Fibroblast of peridontal ligament (primary cell): ENCODE results near the gene C5orf52.
"Not testable (repeated sequence)": the region's sequence is repeated elsewhere in the genome, so short reads cannot be mapped to it uniquely, and the experiment has no call there.

Source experiments
- DNase-seq: peaks from one replicate; pipeline ENCODE4 v3.0.0-alpha.2; 2010; ENCODE audit errors: extremely low read depth

Gene C5orf52

GRCh38 chr5:157670662-157671591 lies at the start of gene C5orf52:
Gene C5orf52 (plus strand): TSS chr5:157671533. CDS start chr5:157671615, 82 bp downstream.
- peak; percentile 22 for DNase-seq

GRCh38 chr5:157624144-157624543 lies 47.2 kb upstream of the C5orf52 start:
- DNase-seq: no peak

- DNase-seq: no peak
Observed at GRCh38 chr5:157626831-157627230, 44.5 kb upstream of the C5orf52 start.

- DNase-seq: no peak
Observed at GRCh38 chr5:157630341-157630740, 41.0 kb upstream of the C5orf52 start.

- DNase-seq: no peak
Observed at GRCh38 chr5:157640406-157641066, 30.8 kb upstream of the C5orf52 start.

DNA sequence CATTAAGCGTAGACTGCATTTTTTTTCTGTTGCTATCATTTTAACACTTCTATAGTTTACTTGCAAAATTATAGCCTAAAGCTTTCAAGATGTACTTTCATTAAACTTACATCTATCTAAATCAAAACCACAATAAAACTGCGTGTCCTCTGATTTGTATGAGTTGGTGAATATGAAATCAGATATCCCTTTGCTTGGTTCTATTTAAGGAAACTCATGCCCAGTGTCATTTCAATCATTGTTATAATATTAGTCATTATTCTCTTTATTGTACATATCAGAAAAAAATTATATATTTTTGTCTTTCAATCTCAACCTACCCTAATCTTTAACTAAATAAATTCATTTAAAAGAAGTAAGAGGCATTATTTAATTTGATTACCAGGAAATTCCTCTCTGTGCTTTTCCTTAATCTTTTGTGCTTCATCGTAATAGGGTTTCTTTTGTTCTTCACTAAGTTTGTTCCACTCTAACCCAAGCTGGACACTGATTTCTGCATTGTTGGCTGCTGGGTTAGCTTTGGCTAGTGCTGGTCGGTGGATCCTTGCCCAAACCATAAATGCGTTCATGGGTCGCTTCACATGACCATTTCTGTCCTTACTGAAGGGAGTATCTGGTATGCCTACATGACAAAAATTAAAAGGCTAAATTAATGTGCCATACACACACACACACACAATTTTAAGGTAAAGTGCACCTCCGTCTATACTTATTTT lies 22.9 kb upstream of the C5orf52 start:
- peak; percentile 9 for DNase-seq

DNA sequence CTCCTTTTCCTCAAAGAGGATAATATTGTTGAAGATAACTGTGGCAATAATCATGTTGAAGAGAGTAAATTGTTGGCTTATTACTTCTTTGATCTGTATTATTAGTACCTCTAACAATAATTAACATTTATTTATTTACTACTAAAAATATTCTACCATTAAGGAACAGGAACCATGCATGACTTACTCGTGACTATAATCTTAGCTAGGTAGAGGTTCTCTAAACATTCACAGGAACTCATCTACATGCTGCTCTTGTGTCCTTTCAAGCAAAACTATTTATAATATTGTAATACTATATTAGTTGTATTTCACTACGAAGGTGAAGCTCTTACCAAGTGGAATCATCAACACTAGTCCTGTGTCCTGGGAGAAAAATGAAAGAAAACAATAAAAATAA lies 22.2 kb upstream of the C5orf52 start:
- no peak for DNase-seq

GRCh38 chr5:157650991-157651611 lies 20.2 kb upstream of the C5orf52 start:
- DNase-seq: no peak

- peak; percentile 8 for DNase-seq
Observed at GRCh38 chr5:157651623-157652376, 19.5 kb upstream of the C5orf52 start.

GRCh38 chr5:157652377-157652692 lies 19.0 kb upstream of the C5orf52 start, which contains the start of gene SOX30:
Gene SOX30 (minus strand): TSS chr5:157652438. CDS start chr5:157652078, 360 bp downstream.
- DNase-seq: no peak

- no peak for DNase-seq
Observed at GRCh38 chr5:157657516-157657915, 13.8 kb upstream of the C5orf52 start.

- DNase-seq: no peak
Observed at GRCh38 chr5:157658893-157659292, 12.4 kb upstream of the C5orf52 start.

GRCh38 chr5:157659868-157660660 lies 11.3 kb upstream of the C5orf52 start:
- DNase-seq: no peak

DNA sequence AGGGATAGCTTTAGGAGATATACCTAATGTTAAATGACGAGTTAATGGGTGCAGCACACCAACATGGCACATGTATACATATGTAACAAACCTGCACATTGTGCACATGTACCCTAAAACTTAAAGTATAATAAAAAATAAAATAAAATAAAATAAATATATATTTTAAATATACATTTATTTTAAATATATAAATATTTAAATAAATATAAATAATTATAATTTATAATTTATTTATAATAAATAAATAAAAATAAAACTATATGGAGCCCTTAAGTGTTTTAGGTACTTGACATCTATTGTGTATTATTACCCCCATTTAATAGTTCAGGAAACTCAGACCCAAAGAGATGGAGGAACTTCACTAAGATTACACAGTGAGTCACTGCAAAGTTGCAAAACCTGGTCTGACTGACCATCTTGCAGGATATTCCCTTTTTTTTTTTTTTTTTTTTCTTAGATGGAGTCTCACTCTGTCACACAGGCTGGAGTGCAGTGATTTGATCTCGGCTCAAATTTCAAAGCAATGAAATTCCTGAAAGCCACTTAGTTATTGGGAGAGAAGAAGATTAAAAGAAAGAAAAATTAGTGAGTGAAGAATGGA lies 5.8 kb upstream of the C5orf52 start:
- peak; percentile 82 for DNase-seq

GRCh38 chr5:157668356-157668755 lies 3.0 kb upstream of the C5orf52 start:
- DNase-seq: no peak

DNA sequence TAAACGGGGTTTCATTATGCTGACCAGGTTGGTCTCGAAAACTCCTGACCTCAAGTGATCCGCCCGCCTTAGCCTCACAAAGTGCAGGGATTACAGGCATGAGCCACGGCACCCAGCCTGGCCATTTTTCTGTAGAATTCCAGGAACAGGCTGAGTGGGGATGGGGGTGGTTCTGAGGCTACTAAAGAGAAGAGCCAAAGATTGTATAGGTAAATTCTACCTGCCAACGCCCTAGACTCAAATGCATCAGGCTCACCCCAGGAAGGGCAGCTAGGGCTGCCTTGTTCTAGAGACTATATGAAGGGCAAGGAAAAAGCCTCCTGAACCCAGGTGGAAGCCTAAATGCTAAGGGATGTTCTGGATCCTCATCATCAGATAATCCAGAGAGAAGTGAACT lies 1.6 kb upstream of the C5orf52 start:
- no peak for DNase-seq

DNA sequence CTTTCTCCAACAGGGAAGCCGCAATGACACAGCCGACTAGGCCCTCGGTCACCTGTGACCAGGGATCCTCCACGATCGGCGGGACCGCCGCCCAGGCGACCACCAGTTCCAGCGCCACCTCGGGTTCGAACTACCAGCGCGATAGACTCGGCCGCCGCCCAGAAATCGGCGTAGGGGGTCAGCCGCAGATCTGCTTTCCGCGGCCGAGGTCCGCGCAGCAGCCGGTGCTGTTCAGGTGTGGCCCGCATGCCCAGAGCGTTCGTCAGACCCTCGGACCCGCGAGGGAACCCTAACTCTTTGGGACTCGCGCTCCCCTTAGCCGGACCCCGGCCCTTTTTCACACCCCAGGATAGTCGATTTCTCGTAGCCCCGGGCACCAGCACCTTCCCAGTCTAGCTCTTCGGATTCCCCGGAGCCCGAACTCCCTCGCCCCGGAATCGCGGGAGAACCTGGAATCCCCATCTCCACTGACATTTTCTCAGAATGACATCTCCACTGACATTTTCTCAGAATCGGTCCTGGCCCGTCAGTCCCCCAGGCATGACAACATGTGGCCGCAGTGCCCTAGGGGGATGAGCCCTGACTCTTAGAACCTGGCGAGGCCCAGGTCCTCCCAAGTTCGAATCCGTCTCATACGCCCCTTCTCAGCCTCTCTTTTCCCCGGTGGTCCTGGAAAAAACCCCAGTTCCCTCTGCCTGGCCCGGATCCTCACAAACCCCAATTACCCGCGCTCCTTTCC lies 428 bp downstream of the C5orf52 start:
- DNase-seq: no peak

- no peak for DNase-seq
Observed at GRCh38 chr5:157672976-157673375, 1.6 kb downstream of the C5orf52 start.

DNA sequence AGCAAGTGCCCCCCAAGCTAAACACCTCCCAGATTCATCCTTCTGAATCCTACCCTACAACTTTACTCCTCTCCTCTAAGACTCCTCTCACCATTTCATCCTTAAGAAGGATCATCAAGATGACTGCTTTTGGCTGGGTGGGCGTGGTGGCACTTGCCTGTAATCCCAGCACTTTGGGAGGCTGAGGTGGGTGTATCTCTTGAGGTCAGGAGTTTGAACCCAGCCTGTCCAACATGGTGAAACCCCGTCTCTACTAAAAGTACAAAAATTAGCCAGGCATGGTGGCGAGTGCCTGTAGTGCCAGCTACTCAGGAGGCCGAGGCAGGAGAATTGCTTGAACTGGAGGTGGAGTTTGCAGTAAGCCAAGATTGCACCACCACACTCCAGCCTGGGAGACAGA lies 3.0 kb downstream of the C5orf52 start:
- not testable (repeated sequence) for DNase-seq
